Mucosa of descending colon (tissue), 3 donors: ENCODE results near the gene LRRC10. TPM values are rescaled to one million over a fixed set of nuclear protein-coding genes. Genes with fewer than 3 reads are reported as not detected.
"Not testable (repeated sequence)": the region's sequence is repeated elsewhere in the genome, so short reads cannot be mapped to it uniquely, and the experiment has no call there.

Experiments
- ATAC-seq: fragments of 200-7000 bp; cut with Tn5 transposase; one replicate; pipeline ENCODE4 v1.9.1; 2020; ENCODE audit warnings: mild to moderate bottlenecking, moderate library complexity
- DNase-seq, 3 donors: peaks; one replicate each; pipeline ENCODE4 v3.0.0-alpha.2; 2020
- H3K36me3 ChIP-seq: fragments of 200-600 bp; one replicate; pipeline ENCODE4 v1.8.0; 2021; ENCODE audit warnings: low read depth, mild to moderate bottlenecking
- H3K4me1 ChIP-seq: fragments of 200-600 bp; one replicate; pipeline ENCODE4 v1.8.0; 2021; ENCODE audit warnings: low read depth, mild to moderate bottlenecking
- H3K4me3 ChIP-seq: fragments of 200-600 bp; one replicate; pipeline ENCODE4 v1.8.0; 2021; ENCODE audit warnings: mild to moderate bottlenecking
- H3K9me3 ChIP-seq: fragments of 200-600 bp; one replicate; pipeline ENCODE4 v1.8.0; 2021; ENCODE audit warnings: mild to moderate bottlenecking
- CTCF ChIP-seq: fragments of 200-600 bp; IDR thresholded peaks from one replicate; pipeline ENCODE4 v1.8.0; 2022; ENCODE audit warnings: antibody characterized with exemption, mild to moderate bottlenecking
- intact Hi-C, 2 donors: fragments of 100-400 bp; cut with DNase I in 1 of 2; cut with micrococcal nuclease in 1 of 2; formaldehyde crosslinking; loops; one replicate each; pipeline versions ENCODE4 v1.11.0 to v1.11.1; 2022; cut with DNase I, micrococcal nuclease
- total RNA-seq, 3 donors: library from RNA; stranded (reverse); fragmentation: NEBNext Ultra II Directional in 2 of 3; extraction: Animal tissue kit (Norgen Biotek cat#: 25700) in 2 of 3; gene quantifications; one replicate each; pipeline versions ENCODE4 v1.2.1 to v1.2.4, GENCODE V29; 2021 to 2023
- donor health status: DM: no; HTN: no; CAD: no; lungs with moderate emphysema.
- donor health status: DM: no; HTN: no; CAD: no.
- donor health status: DM: no; HTN: yes; CAD: no.

LRRC10 gene
- total RNA-seq, 3 donors from 2014 or later: not detected

GRCh38 chr12:69616025-69616424, 5.3 kb upstream of the LRRC10 start:
- H3K36me3 ChIP-seq: no peaks in the 10 kb centered on the region
- ATAC-seq (no peak), DNase-seq (no peak)
- H3K4me1 ChIP-seq: no peaks in the 10 kb centered on the region
- TF ChIP-seq CTCF: no peak
- H3K4me3 ChIP-seq: no peak overlapping the region
- H3K9me3 ChIP-seq: no peaks in the 10 kb centered on the region
- intact Hi-C loops: no loop called here

GRCh38 chr12:69613351-69613750, 2.6 kb upstream of the LRRC10 start:
- Histone ChIP-seq H3K4me1 (no peaks in the 10 kb centered on the region), H3K9me3 (no peaks in the 10 kb centered on the region), H3K36me3 (no peaks in the 10 kb centered on the region), H3K4me3 (no peak overlapping the region)
- intact Hi-C loops: no loop called here
- DNase-seq (no peak), ATAC-seq (no peak)
- no peak for TF ChIP-seq CTCF

- no peak for ATAC-seq
- intact Hi-C loops: no loop called here
- Histone ChIP-seq H3K4me3 (no peak overlapping the region), H3K4me1 (no peaks in the 10 kb centered on the region), H3K9me3 (no peaks in the 10 kb centered on the region), H3K36me3 (no peaks in the 10 kb centered on the region)
- no peak for DNase-seq
- no peak for TF ChIP-seq CTCF
These were observed 581 bp downstream of the LRRC10 start for GRCh38 chr12:69610126-69610525.

- Histone ChIP-seq H3K36me3 (no peaks in the 10 kb centered on the region), H3K4me1 (no peaks in the 10 kb centered on the region), H3K4me3 (no peak overlapping the region), H3K9me3 (no peaks in the 10 kb centered on the region)
- TF ChIP-seq CTCF: no peak
- ATAC-seq (no peak), DNase-seq (no peak)
- intact Hi-C loops: no loop called here
These were observed 2.6 kb downstream of the LRRC10 start for GRCh38 chr12:69608114-69608513.

- ATAC-seq, H3K4me1 ChIP-seq, H3K36me3 ChIP-seq, DNase-seq, intact Hi-C loops, H3K9me3 ChIP-seq, H3K4me3 ChIP-seq: not testable (repeated sequence)
These were observed 6.4 kb downstream of the LRRC10 start for GRCh38 chr12:69604275-69604674.

GRCh38 chr12:69603556-69603955, 7.2 kb downstream of the LRRC10 start:
- DNase-seq, intact Hi-C loops, H3K36me3 ChIP-seq, ATAC-seq, H3K9me3 ChIP-seq, H3K4me3 ChIP-seq, H3K4me1 ChIP-seq: not testable (repeated sequence)

- DNase-seq: no peak
- Histone ChIP-seq H3K9me3 (no peaks in the 10 kb centered on the region), H3K4me3 (no peak overlapping the region), H3K36me3 (peaks cover 2% of the 10 kb centered on the region), H3K4me1 (peaks cover 5% of the 10 kb centered on the region)
- intact Hi-C loops: no loop called here
- no peak for ATAC-seq
- TF ChIP-seq CTCF: no peak
These were observed 7.8 kb downstream of the LRRC10 start for GRCh38 chr12:69602954-69603353.
